Colon (tissue), 2 donors: Measurements from ENCODE around the gene NES.

Experiments used
- FAIRE-seq: peaks from 2 replicates; lab custom pipeline; 2012; peaks lifted over from hg19 to GRCh38; lab: Jason Lieb, UNC
- donor health status: control.
- donor health status: control.

The NES gene

GRCh38 chr1:156618853-156619581, 58.2 kb downstream of the NES start, which contains the start of gene HAPLN2:
Gene HAPLN2, plus strand, starts transcription at chr1:156619415. Its CDS starts 4,076 bp downstream, at chr1:156623491.
- FAIRE-seq = no peak
